Measurements from ENCODE around the gene GUCY2F.

GUCY2F gene

GRCh38 chrX:109344101-109344500 is 137.8 kb downstream of the GUCY2F start:
- H3K79me2 ChIP-seq (ENCODE audit: insufficient read depth, low read length), result no peaks in the 10 kb centered on the region
- H3K9me3 ChIP-seq (ENCODE audit: insufficient read depth, low read depth, low read length), result no peaks in the 10 kb centered on the region
- H2AFZ ChIP-seq (ENCODE audit: low read length), result no peak overlapping the region
- H3K4me3 ChIP-seq (ENCODE audit: low read length, poor library complexity, severe bottlenecking), result no peak overlapping the region
- H3K36me3 ChIP-seq (ENCODE audit: insufficient read depth, low read length), result no peaks in the 10 kb centered on the region
- H4K20me1 ChIP-seq (ENCODE audit: insufficient read depth, low read length, poor library complexity, severe bottlenecking), result no peaks in the 10 kb centered on the region
- TF ChIP-seq EZH2phosphoT487 (IDR thresholded peaks at IDR 0.05; ENCODE audit: borderline replicate concordance), result no peak
- no peak for TF ChIP-seq CTCF (conservative IDR thresholded peaks at IDR 0.05; ENCODE audit: low read length)
- H3F3A ChIP-seq (ENCODE audit: low read depth), result no peaks in the 10 kb centered on the region
- peaks cover 22% of the 10 kb centered on the region for H3K4me1 ChIP-seq (ENCODE audit: insufficient read depth, low read length, poor library complexity, severe bottlenecking)
- no peak overlapping the region for H3K4me2 ChIP-seq (ENCODE audit: low read depth, low read length, poor library complexity, severe bottlenecking)
- H3K27me3 ChIP-seq (ENCODE audit: insufficient read depth, low read length, poor library complexity, severe bottlenecking), result no peaks in the 10 kb centered on the region
- H3K9ac ChIP-seq (ENCODE audit: low read depth, low read length, poor library complexity, severe bottlenecking), result no peak overlapping the region
- no peaks in the 10 kb centered on the region for H3K9me2 ChIP-seq (replicated peaks; ENCODE audit: low read depth, low read length)

GRCh38 chrX:109343671-109344070 is 138.2 kb downstream of the GUCY2F start:
- H3K36me3 ChIP-seq (ENCODE audit: insufficient read depth, low read length), result no peaks in the 10 kb centered on the region
- H3K9me3 ChIP-seq (ENCODE audit: insufficient read depth, low read depth, low read length), result no peaks in the 10 kb centered on the region
- no peaks in the 10 kb centered on the region for H3K9me2 ChIP-seq (replicated peaks; ENCODE audit: low read depth, low read length)
- H3K4me2 ChIP-seq (ENCODE audit: low read depth, low read length, poor library complexity, severe bottlenecking), result no peak overlapping the region
- H2AFZ ChIP-seq (ENCODE audit: low read length), result no peak overlapping the region
- H3F3A ChIP-seq (ENCODE audit: low read depth), result no peaks in the 10 kb centered on the region
- peaks cover 22% of the 10 kb centered on the region for H3K4me1 ChIP-seq (ENCODE audit: insufficient read depth, low read length, poor library complexity, severe bottlenecking)
- TF ChIP-seq CTCF (conservative IDR thresholded peaks at IDR 0.05; ENCODE audit: low read length) (no peak), EZH2phosphoT487 (IDR thresholded peaks at IDR 0.05; ENCODE audit: borderline replicate concordance) (no peak)
- H3K9ac ChIP-seq (ENCODE audit: low read depth, low read length, poor library complexity, severe bottlenecking), result no peak overlapping the region
- H3K4me3 ChIP-seq (ENCODE audit: low read length, poor library complexity, severe bottlenecking), result no peak overlapping the region
- H3K27me3 ChIP-seq (ENCODE audit: insufficient read depth, low read length, poor library complexity, severe bottlenecking), result no peaks in the 10 kb centered on the region
- no peaks in the 10 kb centered on the region for H4K20me1 ChIP-seq (ENCODE audit: insufficient read depth, low read length, poor library complexity, severe bottlenecking)
- H3K79me2 ChIP-seq (ENCODE audit: insufficient read depth, low read length), result no peaks in the 10 kb centered on the region

GRCh38 chrX:109336141-109336540 is 145.7 kb downstream of the GUCY2F start:
- no peaks in the 10 kb centered on the region for H3K27me3 ChIP-seq (ENCODE audit: insufficient read depth, low read length, poor library complexity, severe bottlenecking)
- H3K9me2 ChIP-seq (replicated peaks; ENCODE audit: low read depth, low read length), result no peaks in the 10 kb centered on the region
- TF ChIP-seq EZH2phosphoT487 (IDR thresholded peaks at IDR 0.05; ENCODE audit: borderline replicate concordance), result no peak
- TF ChIP-seq CTCF (conservative IDR thresholded peaks at IDR 0.05; ENCODE audit: low read length), result no peak

More at GRCh38 chrX:109336141-109336540, 145.7 kb downstream of the GUCY2F start:
- H3F3A ChIP-seq (ENCODE audit: low read depth), result no peaks in the 10 kb centered on the region
- H3K4me3 ChIP-seq (ENCODE audit: low read length, poor library complexity, severe bottlenecking), result no peak overlapping the region
- no peak overlapping the region for H2AFZ ChIP-seq (ENCODE audit: low read length)
- H3K4me2 ChIP-seq (ENCODE audit: low read depth, low read length, poor library complexity, severe bottlenecking), result no peak overlapping the region
- no peak overlapping the region for H3K9ac ChIP-seq (ENCODE audit: low read depth, low read length, poor library complexity, severe bottlenecking)
- H3K9me3 ChIP-seq (ENCODE audit: insufficient read depth, low read depth, low read length), result no peaks in the 10 kb centered on the region
- H3K79me2 ChIP-seq (ENCODE audit: insufficient read depth, low read length), result no peaks in the 10 kb centered on the region
- H3K4me1 ChIP-seq (ENCODE audit: insufficient read depth, low read length, poor library complexity, severe bottlenecking), result no peaks in the 10 kb centered on the region
- no peaks in the 10 kb centered on the region for H3K36me3 ChIP-seq (ENCODE audit: insufficient read depth, low read length)
- no peaks in the 10 kb centered on the region for H4K20me1 ChIP-seq (ENCODE audit: insufficient read depth, low read length, poor library complexity, severe bottlenecking)

All from Loucy (cell line).